TTC549 (cell line): ENCODE measurements around the gene OXCT2.
"Not testable (repeated sequence)": the region's sequence is repeated elsewhere in the genome, so short reads cannot be mapped to it uniquely, and the experiment has no call there.

Source experiments
- FAIRE-seq: peaks from 2 replicates; lab custom pipeline; 2012; peaks lifted over from hg19 to GRCh38; lab: Jason Lieb, UNC

Gene OXCT2

DNA sequence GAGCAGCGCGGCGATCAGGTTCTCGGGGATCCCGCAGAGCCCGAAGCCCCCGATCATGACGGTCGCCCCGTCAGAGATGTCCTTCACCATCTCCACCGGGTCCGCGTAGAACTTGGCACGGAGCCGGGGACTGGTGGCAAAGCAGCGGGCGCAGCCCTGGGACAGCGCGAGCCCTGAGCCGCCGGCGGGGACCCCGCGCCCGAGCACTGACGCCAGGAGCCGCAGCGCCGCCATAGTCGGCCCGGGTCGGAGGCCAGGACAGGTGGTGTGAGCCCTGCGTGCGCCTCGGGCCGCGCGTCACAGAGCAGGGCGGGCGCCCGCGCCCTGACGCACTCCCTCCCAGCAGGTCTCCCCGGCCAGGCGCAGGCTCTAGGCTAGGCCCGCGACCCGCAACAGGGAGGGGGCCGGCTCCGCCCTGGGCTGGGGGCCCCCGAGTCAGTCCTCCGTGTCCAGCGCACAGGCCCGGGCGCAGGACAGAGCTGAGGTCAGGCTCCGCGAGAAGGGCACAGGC lies at the start of gene OXCT2:
Gene OXCT2, minus strand, starts transcription at position 327 of the 511 bp plus-strand sequence. Its CDS starts 93 bp downstream, at position 234.
- not testable (repeated sequence) for FAIRE-seq

DNA sequence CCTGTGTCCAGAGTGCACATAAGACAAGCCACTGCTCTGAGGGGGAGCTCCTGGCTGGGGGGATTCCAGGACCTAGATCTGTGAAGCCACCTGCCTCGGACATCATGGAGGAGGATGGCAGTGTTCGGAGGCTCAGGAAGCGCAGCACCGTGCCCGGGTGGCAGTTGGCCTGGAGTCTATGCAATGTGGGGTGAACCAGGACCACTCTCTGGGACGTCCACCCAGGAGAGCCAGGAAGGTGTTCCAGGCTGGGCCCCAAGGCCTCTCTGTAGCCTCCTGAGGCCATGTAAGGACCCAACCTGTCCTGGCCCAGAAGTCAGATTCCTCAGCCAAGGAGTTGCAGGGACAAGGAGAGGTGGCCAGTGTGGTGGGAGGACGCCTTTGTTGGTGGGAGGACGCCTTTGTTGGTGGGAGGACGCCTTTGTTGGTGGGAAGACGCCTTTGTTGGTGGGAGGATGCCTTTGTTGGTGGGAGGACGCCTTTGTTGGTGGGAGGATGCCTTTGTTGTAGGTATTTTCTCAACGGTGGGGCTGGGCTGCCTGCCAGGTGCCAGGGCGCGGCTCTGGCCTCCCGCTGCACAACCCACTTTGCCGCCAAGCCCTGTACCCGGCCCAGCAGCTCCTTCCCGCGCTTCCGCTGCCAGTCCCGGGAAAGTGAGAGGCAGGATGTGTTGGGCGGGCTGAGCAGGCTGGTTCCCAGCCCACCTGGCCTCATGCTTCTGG lies 48.1 kb upstream of the OXCT2 start:
- FAIRE-seq, result no peak

DNA sequence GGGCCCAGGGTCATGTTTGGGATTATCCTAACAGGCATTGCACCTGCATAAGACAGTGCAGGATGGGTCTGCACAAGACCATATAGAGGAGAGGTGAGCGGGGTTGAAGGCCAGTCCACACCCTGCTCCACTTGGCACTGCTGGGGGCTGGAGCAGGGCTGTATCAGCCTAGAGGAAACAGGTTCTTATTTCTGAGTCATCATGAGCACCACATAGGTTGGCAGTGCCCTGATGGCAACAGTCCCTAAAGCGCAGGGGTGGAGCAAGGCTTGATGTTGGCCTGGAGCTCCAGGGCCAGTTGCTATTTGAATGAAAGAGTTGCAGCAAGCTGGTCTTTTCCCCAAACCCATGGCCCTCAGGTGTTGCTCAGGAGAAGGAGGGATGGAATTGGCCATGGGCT lies 47.3 kb upstream of the OXCT2 start:
- no peak for FAIRE-seq

DNA sequence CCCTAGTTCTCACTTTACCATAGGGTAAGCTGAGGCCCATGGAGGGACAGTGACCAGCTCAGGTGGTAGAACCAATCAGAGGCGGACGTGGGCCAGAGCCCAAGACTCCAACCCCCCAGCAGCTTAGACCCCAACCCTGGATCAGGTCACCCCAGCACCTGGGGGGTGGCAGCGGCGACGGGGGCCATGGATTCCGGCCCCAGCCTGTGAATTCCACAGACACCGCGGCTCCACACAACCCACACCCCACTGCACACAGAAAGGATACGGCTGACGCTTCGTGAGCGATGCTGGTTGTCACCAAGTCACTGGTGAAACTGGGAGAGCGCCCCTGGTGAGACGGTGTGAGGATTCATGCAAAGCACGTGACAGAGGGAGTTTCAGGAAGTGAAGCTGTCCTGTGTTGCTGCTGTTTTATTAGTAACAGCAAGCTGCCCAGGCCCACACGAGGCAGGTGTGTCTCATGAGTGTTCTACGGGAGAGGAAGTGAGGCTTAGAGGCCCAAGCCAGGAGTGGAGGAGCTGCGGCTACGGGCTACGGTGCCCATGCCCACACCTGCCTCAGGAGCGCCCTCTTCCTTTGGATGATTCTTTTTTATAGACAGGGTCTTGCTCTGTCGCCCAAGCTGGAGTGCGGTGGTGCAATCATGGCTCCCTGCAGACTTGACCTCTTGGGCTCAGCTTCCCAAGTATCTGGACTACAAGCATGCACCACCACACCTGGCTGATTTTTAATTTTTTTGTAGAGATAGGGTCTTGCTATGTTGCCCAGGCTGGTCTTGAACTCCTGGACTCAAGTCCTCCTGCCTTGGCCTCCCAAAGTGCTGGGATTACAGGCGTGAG lies 46.2 kb upstream of the OXCT2 start:
- not testable (repeated sequence) for FAIRE-seq

DNA sequence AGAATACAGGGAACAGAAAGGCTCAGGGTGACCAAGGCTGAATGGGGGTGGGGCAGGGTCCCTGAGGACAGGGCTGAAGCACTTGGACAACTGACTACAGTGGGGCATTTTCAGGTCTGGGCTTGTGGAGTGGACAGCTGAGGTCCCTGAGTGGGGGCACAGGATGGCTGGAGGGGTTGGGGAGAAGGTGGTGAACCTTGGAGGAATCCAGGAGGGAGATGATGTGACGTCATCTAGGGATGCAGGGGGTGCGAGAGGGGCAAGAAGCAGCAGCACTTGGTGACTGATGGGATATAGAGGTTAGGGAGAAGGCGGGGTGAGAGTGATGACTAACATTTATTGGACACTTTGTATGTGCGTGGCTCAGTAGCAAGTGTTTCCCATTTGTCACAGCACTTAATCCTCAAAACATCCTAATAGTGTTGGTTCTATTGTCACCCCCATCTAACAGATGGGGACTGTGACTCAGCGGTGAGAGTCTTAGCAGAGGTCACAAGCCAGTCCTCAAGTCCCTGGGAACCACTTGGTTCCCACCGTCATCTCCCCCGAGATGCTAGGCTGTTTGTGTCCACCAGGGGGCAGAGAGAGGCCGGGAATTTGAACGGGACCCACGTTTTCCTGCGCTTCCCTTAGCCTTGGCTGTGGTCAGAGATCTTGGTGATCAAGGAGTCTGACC lies 45.4 kb upstream of the OXCT2 start:
- peak; percentile 55 for FAIRE-seq

DNA sequence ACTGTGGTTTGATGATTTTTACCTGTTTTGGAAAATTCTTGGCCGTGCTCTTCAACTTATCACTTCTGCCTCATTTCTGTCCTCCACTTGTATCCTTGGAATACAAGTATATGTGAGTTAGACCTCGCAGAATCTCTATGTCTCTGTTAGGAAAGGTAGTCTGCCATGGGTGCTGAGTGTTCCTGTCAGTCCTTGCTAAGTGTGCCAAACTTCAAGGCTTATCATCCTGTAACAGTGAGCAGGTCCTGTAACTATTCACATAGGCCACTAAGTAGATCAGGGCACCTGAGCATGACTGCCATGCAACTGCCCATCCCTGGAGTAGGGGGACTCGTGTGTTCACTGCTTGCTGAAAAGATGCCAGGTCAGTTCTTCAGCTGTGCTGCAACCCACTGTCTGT lies 41.8 kb upstream of the OXCT2 start:
- no peak for FAIRE-seq

DNA sequence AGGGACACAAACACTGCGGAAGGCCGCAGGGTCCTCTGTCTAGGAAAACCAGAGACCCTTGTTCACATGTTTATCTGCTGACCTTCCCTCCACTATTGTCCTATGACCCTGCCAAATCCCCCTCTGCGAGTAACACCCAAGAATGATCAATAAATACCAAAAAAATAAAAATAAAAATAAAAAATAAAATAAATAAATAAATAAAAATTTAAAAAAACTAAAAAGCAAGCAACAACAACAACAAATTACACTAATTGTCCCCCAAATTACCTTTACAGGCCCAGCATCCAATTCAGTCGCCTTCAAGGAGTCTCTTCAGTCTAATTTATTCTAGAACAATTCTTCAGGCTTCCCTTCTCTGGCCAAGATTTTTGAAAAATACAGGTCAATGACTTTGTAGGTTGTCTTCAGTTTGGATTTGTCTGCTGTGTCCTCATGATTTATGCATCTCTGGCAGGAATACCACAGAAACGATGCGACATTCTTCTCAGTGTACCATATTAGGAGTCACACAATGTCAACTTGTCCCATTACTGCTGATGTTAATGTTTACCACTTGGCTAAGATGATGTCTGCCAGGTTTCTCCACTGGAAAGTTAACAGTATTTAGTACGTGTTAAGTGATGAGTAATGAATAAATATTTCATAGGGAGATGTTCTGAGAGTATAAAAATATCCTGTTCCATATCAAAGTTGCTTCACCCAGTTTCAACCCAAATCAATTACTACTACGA lies 37.8 kb upstream of the OXCT2 start:
- FAIRE-seq, result no peak

DNA sequence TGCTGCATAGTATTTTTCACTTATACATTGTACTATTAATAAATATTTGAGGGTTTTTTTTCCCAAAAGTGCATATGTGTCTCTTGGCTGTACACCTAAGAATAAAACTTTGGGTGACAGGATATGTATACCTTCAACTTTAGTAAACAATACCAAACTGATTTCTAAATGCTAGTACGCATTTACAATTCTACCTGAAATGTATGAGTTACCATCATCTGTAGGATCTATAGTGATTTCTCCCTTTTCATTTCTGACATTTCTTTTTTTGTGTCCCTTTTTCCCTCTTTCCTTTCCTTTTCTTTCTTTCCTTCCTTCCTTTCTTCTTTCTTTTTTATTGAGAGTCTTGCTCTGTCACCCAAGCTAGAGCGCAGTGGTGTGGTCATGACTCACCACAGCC lies 34.2 kb upstream of the OXCT2 start:
- no peak for FAIRE-seq

DNA sequence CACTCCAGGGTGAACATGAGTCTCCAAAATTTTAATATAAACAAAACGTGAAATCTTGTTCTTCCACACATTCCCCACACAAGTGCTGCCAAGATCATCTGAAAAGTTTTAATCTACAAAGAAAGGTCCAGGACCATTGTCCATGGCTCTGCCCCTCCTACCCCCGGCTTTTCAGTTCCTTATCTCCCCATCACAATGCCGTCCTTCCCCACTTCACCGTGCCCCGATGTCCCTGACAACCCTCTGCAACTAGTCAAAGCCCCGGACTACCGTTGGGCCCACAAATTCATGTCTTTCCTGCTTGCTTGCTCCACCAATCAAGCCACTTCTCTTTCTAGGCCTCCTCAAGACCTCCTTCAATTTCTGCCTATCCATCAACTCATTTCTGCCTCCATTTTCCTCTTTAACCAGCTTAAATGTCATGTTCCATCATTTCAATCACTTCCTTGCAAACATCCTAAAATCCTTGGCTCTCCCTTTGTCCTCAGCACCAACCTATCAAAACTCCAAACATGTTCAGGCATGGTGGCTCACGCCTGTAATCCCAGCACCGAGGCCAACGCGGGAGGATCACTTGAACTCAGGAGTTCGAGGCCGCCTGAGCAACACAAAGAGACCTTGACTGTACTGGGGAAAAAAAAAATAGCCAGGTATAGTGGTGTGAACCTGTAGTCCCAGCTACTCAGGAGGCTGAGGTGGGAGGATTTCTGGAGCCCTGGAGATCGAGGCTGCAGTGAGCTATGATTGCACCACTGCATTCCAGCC lies 31.5 kb upstream of the OXCT2 start:
- FAIRE-seq, result no peak

DNA sequence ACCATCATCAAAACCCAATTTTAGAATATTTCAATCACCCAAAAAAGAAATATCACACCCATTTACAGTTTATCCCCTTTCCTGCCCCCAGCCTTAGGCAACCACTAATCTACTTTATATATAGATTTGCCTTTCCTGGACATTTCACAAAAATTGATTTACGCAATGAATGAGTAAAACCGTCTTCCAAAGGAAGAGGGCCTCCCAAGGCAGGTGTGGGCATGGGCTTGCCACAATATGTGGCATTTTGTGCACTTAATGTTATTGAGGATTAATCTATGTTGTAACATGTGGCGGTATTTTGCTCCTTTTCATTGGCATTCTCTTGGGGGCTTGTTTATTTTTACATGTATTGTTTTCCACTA lies 29.3 kb upstream of the OXCT2 start:
- FAIRE-seq, result no peak

DNA sequence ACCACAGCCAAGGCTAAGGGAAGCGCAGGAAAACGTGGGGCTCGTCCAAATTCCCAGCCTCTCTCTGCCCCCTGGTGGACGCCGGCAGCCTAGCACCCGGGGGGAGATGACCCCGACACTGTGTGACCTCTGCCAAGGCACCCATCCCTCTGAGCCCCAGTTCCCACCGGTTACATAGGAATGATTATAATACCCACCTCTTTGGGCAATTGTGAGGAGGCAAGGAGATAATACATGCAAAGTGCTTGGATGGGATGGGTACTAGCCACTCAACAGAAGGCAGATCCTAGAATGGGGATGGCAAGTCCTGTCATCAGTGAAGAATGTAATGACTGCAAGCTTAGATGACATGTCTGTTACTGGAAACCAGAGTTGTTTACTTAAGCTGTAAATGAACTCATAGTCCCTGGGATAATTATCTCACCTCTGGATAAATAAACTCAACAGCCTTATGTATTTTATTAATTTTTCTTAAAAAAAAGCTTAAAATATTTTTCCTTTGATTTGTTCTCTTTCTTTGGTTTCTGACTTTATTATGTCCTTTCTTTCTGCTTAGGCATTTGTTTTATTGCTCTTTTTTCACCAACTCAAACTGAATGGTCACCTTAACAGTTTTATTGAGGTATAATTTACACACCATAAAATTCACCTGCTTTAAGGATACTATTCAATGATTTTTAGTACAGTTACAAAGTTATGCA lies 28.8 kb upstream of the OXCT2 start:
- no peak for FAIRE-seq

DNA sequence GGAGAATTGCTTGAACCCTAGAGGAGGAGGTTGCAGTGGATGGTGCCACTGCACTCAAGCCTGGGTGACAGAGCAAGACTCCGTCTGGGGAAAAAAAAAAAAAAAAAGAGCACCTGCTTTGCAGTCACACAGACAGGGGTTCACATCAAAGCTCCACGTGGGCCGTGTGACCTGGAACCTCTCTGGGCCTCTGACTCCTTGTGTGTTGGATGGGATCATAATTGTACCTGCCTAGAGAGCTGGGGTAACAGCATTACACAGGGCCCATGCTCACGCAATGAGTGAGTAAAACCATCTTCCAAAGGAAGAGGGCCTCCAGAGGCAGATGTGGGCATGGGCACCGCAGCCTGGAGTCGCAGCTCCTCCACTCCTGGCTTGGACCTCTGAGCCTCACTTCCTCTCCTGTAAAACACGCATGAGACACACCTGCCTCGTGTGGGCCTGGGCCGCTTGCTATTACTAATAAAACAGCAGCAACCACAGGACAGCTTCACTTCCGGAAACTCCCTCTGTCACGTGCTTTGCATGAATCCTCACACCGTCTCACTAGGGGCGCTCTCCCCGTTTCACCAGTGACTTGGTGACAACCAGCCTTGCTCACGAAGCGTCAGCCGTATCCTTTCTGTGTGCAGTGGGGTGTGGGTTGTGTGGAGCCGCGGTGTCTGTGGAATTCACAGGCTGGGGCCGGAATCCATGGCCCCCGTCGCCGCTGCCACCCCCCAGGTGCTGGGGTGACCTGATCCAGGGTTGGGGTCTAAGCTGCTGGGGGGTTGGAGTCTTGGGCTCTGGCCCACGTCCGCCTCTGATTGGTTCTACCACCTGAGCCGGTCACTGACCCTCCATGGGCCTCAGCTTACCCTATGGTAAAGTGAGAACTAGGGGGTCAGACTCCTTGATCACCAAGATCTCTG lies 28.0 kb upstream of the OXCT2 start:
- FAIRE-seq, result not testable (repeated sequence)

DNA sequence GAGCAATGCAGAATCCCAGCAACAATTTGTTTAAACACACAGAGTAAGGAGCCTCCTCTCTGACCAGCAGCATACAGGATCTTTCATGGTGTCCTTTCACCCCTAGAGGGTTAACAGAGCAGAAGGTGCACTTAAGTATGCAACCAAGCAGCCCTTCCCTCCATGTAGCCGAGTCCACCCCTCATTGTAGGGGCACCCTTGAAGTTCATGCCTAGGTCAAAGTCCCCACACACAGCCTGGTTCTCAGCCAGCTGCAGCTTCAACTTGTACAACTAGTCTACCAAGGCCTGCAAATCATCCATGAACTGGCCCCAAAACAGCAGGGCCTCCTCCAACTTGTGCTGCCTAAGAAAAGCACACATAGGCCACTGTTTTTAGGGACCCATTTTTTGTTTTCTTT lies 24.5 kb upstream of the OXCT2 start:
- no peak for FAIRE-seq

DNA sequence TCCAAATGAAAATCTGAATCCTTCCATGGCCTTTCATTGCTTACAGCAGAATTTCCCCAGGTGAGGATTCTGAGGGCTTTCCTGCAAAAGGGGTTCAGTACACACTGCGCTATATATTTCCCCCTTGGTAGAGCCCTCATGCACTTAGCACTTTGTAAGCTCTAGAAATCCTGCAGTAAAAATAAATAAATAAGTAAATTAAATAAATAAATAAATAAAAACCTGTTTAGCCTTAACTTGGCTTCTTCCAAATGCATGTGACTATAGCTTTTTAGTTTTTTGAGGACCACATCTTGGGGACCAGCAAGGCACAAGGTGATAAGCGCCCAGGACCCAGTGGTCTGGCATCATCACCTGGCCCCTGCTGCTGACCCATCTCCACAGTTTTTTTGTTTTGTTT lies 20.7 kb upstream of the OXCT2 start:
- no peak for FAIRE-seq

DNA sequence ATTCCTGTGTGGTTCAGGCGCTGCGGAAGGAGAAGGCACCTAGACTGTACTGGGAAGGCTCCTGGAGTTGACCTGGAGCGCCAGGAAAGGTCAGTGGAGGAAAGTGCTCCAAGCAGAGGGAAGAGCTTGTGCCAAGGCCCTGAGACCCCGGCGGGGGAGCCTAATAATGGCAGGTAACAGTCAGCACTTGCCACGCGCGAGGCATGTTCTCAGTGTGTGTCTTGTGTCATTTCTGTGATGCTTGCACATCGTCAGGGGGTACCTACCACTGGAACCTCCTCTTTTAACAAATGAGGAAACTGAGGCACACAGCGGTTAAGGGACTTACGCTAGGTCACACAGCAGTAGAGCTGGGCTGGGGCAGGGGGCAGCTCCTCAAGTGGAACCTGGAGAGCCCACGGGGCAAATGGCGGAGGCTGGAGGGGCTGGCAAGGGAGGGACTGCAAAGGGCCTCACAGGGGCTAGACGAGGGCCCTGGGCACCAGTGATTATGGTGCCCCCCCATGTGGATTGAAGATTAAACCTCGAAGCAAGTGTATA lies 18.5 kb upstream of the OXCT2 start:
- no peak for FAIRE-seq

DNA sequence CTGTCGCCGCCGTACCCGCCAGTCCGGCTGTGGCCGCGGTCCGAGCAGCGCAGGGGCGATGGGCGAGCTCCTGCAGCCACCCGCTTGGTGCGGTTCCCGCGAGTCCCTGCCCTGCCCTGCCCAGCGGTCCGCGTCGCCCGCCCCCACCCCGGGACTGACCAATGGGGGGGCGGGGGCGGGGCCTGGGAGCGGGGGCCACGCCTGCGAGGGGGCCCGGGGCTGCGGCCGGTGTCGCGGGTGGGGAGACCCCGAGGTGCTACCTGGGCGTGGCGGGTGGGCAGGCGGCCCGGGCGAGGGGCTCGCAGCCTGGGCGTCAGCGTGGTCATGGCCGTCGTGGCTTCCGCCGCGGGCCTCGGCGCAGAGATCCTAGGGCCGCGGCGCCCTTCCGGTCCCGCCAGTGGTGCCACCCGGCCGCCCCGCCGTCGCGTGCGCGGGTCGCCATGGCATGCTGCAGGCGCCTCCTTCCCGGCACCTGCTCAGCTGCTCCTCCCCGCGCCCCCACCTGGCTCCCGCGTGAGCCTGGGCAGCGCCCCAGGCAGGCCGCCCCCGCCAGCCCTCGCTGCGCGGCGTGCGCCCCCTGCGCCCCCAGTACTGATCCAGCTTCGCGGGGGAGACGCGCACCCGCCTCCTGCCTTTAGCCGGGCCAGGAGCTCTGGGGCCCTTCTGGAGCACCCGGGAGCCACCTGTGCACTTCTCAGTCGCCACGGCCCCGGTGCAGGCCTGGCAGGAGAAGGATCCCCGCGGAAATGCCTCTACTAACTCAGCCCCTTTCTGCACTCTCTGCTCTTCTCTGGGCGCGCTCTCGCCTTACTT lies 17.8 kb upstream of the OXCT2 start, which contains the start of gene BMP8B:
Gene BMP8B, minus strand, starts transcription at position 108 of the 813 bp plus-strand sequence. CDS start 380 bp downstream, outside the sequence.
- FAIRE-seq, result no peak

DNA sequence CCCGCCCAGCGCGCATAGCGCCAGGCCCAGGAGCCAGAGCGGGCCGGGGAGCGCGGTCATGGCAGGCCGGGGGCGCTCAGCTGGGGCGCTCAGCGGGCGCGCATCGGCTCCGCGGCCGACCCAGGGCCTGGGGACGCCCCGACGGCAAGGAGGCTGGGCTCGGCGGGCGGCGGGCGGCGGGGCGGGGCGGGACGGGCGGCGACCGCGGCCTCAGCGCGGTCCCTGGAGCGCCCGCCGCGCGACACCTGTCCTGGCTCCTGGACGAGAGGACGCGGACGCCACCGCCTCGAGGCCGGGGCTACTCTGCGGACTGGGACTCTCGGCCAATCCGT lies 17.2 kb upstream of the OXCT2 start:
- no peak for FAIRE-seq

DNA sequence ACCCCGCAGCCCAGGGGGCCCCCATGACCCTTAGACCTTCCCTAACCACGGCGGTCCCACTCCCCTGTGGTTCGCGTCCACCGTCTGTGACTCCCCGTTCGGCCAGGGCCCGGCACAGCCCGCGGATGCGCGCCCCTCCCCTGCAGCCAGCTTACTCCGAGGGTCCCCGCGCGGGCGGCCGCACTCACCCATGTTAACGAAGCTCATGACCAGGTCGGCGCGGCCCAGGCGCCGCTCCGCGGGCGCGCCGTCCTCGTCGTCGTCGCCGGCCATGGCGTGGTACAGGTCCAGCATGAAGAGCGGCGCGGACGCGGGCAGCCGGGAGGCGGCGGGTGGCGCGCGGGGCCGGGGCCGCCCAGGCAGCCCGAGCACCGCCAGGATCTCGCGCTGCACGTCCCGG lies 16.8 kb upstream of the OXCT2 start:
- not testable (repeated sequence) for FAIRE-seq

DNA sequence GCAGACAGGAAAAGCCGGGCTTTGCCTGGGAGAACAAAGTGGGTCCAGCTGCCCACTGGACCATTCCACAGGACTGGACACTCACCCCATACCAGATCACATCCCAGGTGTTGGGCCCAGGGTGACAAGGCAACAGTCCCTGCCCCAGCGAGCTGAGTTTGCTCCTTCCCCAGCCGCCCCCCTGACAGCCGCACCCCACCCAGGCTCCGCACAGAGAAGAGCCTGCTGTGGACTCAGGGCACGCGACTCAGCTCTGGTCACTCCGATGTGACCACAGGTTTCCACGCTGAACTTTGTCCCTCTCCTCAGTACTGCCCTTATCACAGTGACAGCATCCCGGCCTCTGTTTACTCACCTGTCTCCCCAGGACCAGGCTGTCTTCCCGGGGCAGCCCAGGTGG lies 16.3 kb upstream of the OXCT2 start:
- FAIRE-seq, result no peak
